SK-N-SH treated with all-trans-retinoic acid at 6 μM for 48 hours (cell line): ENCODE results near the gene ALPL.

Experiments
- ATAC-seq: fragments of 200-7000 bp; cut with Tn5 transposase; 3 replicates; pipeline ENCODE4 v1.9.1; 2020; ENCODE audit warnings: mild to moderate bottlenecking, moderate library complexity
- BACH2 ChIP-seq: fragments of 250-450 bp; sonication (Bioruptor Pico); IDR thresholded peaks from 2 replicates; pipeline ENCODE4 v1.9.0; 2021; ENCODE audit warnings: mild to moderate bottlenecking, borderline replicate concordance
- CREB5 ChIP-seq: fragments of 250-450 bp; sonication (Bioruptor Pico); IDR thresholded peaks from 2 replicates; pipeline ENCODE4 v1.5.1; 2020; ENCODE audit warnings: low read depth, mild to moderate bottlenecking, moderate library complexity
- CSDC2 ChIP-seq: fragments of 250-450 bp; sonication (Bioruptor Pico); IDR thresholded peaks from 2 replicates; pipeline ENCODE4 v1.5.0; 2020; ENCODE audit warnings: mild to moderate bottlenecking, moderate library complexity
- CSRNP3 ChIP-seq: fragments of 250-450 bp; sonication (Bioruptor Pico); IDR thresholded peaks from 2 replicates; pipeline ENCODE4 v1.5.1; 2021; ENCODE audit warnings: mild to moderate bottlenecking, moderate library complexity
- ESRRG ChIP-seq: fragments of 250-450 bp; sonication (Bioruptor Pico); IDR thresholded peaks from 2 replicates; pipeline ENCODE4 v1.6.1; 2021; ENCODE audit warnings: mild to moderate bottlenecking
- ISL1 ChIP-seq: fragments of 250-450 bp; sonication (Bioruptor Pico); IDR thresholded peaks from 2 replicates; pipeline ENCODE4 v2.1.2; 2022; ENCODE audit warnings: mild to moderate bottlenecking, moderate library complexity
- OSR1 ChIP-seq: fragments of 250-450 bp; sonication (Bioruptor Pico); IDR thresholded peaks from 2 replicates; pipeline ENCODE4 v1.8.0; 2022; ENCODE audit warnings: moderate library complexity, mild to moderate bottlenecking, inconsistent platforms
- PATZ1 ChIP-seq: fragments of 250-450 bp; sonication (Bioruptor Pico); IDR thresholded peaks from 2 replicates; pipeline ENCODE4 v1.8.0; 2020; ENCODE audit warnings: mild to moderate bottlenecking, moderate library complexity, borderline replicate concordance
- POU6F1 ChIP-seq: fragments of 250-450 bp; sonication (Bioruptor Pico); IDR thresholded peaks from 2 replicates; pipeline ENCODE4 v1.8.0; 2021; ENCODE audit warnings: low read depth, mild to moderate bottlenecking, moderate library complexity, borderline replicate concordance
- PPARA ChIP-seq: fragments of 250-450 bp; sonication (Bioruptor Pico); IDR thresholded peaks from 2 replicates; pipeline ENCODE4 v1.5.0; 2020; ENCODE audit warnings: mild to moderate bottlenecking, borderline replicate concordance
- SNAI2 ChIP-seq: fragments of 250-450 bp; sonication (Bioruptor Pico); IDR thresholded peaks from 2 replicates; pipeline ENCODE4 v1.5.0; 2020; ENCODE audit warnings: mild to moderate bottlenecking, moderate library complexity
- TCF4 ChIP-seq: fragments of 250-450 bp; sonication (Bioruptor Pico); IDR thresholded peaks from 2 replicates; pipeline ENCODE4 v1.8.0; 2021; ENCODE audit warnings: mild to moderate bottlenecking, moderate library complexity, borderline replicate concordance
- TOX ChIP-seq: fragments of 250-450 bp; sonication (Bioruptor Pico); IDR thresholded peaks from 2 replicates; pipeline ENCODE4 v1.8.0; 2021; ENCODE audit warnings: mild to moderate bottlenecking, moderate library complexity, borderline replicate concordance
- TSHZ2 ChIP-seq: fragments of 250-450 bp; sonication (Bioruptor Pico); IDR thresholded peaks from 2 replicates; pipeline ENCODE4 v1.5.0; 2020; ENCODE audit warnings: mild to moderate bottlenecking, moderate library complexity
- ZC3H10 ChIP-seq: fragments of 250-450 bp; sonication (Bioruptor Pico); IDR thresholded peaks from 2 replicates; pipeline ENCODE4 v1.5.1; 2021; ENCODE audit warnings: mild to moderate bottlenecking, moderate library complexity
- ZFP3 ChIP-seq: fragments of 250-450 bp; sonication (Bioruptor Pico); IDR thresholded peaks from 2 replicates; pipeline ENCODE4 v1.5.0; 2020; ENCODE audit warnings: mild to moderate bottlenecking, moderate library complexity
- ZFP30 ChIP-seq: fragments of 450-650 bp; formaldehyde crosslinking; IDR thresholded peaks from 2 replicates; pipeline ENCODE4 v1.5.0; 2022; ENCODE audit warnings: mild to moderate bottlenecking, moderate library complexity
- ZNF565 ChIP-seq: fragments of 450-650 bp; formaldehyde crosslinking; conservative IDR thresholded peaks from 2 replicates; pipeline ENCODE4 v1.5.0; 2020; ENCODE audit warnings: low read depth, mild to moderate bottlenecking, moderate library complexity
- ZNF70 ChIP-seq: fragments of 450-650 bp; formaldehyde crosslinking; IDR thresholded peaks from 2 replicates; pipeline ENCODE4 v1.5.0; 2020; ENCODE audit warnings: mild to moderate bottlenecking, moderate library complexity
- ZNF8 ChIP-seq: fragments of 450-650 bp; formaldehyde crosslinking; IDR thresholded peaks from 2 replicates; pipeline ENCODE4 v1.5.0; 2020; ENCODE audit warnings: mild to moderate bottlenecking, moderate library complexity

Gene ALPL

GRCh38 chr1:21596174-21596573 is 87.0 kb downstream of the ALPL start:
- no peak for ATAC-seq
- TF ChIP-seq BACH2 (no peak), ESRRG (CRISPR knock-in tag) (no peak), POU6F1 (no peak), TSHZ2 (CRISPR knock-in tag) (no peak), PATZ1 (CRISPR knock-in tag) (no peak), ZNF70 (CRISPR knock-in tag) (no peak), OSR1 (no peak), PPARA (CRISPR knock-in tag) (no peak), ISL1 (CRISPR knock-in tag) (no peak), TCF4 (CRISPR knock-in tag) (no peak), CREB5 (CRISPR knock-in tag) (no peak)

- TF ChIP-seq TSHZ2 (CRISPR knock-in tag) (no peak), ZFP3 (CRISPR knock-in tag) (no peak), ZC3H10 (CRISPR knock-in tag) (no peak), CSDC2 (CRISPR knock-in tag) (no peak), ESRRG (CRISPR knock-in tag) (no peak), POU6F1 (no peak), ZFP30 (CRISPR knock-in tag) (no peak), PPARA (CRISPR knock-in tag) (no peak), BACH2 (no peak), ZNF8 (CRISPR knock-in tag) (no peak), ZNF70 (CRISPR knock-in tag) (no peak), CSRNP3 (no peak), TOX (CRISPR knock-in tag) (no peak), ZNF565 (CRISPR knock-in tag) (no peak), SNAI2 (CRISPR knock-in tag) (no peak)
- no peak for ATAC-seq
Measured at GRCh38 chr1:21596628-21597027, 87.4 kb downstream of the ALPL start.
